GM12872 (cell line): ENCODE data around the gene CAMK2A.

Source experiments
- TF ChIP-seq, protein P1 (sequence below): IDR thresholded peaks from 3 replicates; pipeline ENCODE4 v1.5.1; 2011; ENCODE audit warnings: low read depth, mild to moderate bottlenecking, low read length, moderate library complexity; ENCODE audit not compliant: insufficient read depth

The CAMK2A gene

DNA sequence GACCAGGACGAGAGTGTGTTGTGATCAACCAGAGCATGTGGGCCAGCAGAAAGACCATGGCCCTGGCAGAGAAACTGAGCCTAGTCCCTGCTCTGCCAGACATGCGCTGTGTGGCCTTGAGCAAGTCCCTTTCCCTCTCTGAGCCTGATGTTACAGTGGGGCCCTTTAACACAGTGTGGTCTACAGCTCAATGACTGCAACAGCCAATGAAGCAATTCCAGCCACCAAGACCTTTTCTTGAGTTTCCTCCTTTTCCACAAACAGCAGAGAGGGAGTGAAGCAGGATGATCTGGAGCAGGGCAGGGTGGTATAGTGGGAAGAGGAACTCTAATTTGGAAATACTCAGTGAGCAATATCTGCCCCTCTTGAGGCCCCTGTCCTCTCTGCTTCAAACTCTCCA lies 38.9 kb upstream of the CAMK2A start:
- TF ChIP-seq, protein P1, sequence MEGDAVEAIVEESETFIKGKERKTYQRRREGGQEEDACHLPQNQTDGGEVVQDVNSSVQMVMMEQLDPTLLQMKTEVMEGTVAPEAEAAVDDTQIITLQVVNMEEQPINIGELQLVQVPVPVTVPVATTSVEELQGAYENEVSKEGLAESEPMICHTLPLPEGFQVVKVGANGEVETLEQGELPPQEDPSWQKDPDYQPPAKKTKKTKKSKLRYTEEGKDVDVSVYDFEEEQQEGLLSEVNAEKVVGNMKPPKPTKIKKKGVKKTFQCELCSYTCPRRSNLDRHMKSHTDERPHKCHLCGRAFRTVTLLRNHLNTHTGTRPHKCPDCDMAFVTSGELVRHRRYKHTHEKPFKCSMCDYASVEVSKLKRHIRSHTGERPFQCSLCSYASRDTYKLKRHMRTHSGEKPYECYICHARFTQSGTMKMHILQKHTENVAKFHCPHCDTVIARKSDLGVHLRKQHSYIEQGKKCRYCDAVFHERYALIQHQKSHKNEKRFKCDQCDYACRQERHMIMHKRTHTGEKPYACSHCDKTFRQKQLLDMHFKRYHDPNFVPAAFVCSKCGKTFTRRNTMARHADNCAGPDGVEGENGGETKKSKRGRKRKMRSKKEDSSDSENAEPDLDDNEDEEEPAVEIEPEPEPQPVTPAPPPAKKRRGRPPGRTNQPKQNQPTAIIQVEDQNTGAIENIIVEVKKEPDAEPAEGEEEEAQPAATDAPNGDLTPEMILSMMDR = no peak

DNA sequence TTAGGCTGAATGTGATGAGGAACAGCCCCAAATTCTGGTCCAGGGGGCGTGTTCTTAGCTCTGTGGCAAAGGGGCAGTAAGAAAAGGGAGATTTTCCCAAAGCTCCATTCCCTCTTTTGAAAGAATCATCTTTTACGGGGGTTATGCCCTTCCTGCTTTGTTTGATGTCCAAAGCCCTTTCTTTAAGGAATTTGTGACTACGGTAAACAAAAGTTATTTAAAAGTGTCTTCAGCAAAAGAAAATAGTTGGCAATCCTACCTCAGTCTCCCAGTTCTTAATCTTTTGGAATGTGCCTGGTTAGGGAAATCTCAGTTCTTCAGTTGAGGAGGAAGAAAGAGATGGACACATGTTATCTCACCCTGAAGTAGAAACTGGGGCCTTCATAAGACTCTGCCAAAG lies 37.6 kb upstream of the CAMK2A start:
- TF ChIP-seq, protein P1 = no peak

DNA sequence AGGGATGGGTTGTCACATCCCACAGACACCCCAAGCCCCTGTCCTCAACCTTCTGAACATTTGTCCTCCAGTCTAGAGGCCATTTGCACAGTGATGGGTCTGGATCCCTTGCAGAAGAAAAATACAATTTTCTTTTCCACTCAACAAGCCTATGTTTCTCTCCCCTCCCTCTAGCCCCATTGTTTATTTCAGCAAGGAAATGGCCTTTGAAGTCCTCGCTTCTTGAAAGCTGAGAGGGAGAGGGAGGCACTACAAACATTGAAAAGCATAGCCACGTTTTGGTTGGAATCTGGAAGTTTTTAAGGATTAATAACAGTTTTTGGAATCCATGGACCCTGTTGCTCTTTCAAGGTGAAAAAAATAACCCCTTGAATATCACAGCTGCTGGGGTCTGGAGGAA lies 37.1 kb upstream of the CAMK2A start:
- TF ChIP-seq, protein P1 = no peak

DNA sequence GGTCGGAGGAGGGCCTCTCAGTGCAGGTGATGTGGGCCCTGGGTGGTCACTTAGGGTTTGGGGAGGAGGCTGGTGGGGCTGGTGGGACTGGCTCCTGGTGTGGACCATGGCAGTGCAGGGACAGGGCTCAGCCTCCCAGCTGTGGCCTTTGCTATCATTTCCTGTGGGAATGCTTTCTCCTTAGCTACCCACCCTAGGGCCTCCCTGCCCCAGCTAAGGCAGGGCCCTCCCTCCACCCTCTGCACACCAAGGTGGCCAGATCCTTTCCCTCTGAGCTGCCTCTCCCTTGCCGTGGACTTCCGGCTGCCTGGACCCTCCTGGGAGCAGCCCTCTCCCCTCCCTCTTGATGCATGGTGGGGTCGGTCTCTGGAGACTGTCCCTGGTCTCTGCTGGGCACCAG lies 35.9 kb upstream of the CAMK2A start:
- TF ChIP-seq, protein P1 = no peak

DNA sequence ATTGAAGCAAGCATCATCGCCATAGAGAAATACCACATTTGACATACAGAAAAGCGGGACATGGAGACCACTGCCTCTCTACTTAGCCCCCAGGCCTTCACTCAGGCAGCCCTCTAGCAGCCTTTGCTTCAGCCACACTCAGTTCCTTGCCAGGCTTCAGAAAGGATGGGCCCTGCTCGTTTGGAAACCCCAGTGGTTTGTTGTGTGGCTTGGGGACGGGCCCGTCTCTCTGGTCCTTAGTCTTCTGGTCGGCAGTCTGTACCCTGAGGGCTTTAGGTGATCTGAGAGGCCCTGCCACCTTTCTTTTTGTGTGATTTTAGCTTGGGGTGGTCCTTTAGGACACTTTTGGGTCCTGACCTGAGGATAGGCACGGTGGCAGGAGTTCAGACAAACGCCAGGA lies 34.2 kb upstream of the CAMK2A start:
- TF ChIP-seq, protein P1 = no peak

DNA sequence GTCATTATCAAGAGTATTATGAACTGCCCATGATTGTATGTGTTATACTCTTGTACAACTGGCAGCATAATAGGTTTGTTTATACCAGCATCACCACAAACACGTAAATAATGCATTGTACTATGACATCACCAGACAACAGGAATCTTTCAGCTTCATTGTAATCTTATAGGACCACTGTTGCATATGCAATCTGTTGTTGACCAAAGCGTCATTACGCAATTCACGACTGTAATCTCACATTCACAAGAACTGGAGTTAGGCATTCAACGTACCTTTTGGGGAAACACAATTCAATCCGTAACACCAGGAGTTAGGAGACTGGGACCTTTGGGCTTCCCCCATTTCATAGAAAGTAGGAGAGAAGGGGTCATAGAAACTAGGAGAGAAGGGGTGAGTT lies 33.5 kb upstream of the CAMK2A start:
- TF ChIP-seq, protein P1 = no peak

DNA sequence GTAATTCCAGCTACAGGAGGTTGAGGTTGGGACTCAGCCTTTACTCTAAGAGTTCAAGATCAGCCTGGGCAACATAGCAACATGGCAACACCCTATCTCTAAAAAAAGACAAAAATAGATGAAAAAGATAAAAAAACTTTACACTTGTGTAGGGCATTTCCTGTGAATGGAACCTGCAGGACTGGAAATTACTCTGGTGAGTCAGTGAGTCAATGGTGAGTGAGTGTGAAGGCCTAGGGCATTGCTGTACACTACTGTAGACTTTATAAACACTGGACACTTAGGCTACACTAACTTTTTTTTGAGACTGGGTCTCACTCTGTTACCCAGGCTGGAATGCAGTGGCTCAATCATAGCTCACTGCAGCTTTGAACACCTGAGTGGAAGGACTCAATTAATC lies 32.6 kb upstream of the CAMK2A start:
- TF ChIP-seq, protein P1 = no peak

DNA sequence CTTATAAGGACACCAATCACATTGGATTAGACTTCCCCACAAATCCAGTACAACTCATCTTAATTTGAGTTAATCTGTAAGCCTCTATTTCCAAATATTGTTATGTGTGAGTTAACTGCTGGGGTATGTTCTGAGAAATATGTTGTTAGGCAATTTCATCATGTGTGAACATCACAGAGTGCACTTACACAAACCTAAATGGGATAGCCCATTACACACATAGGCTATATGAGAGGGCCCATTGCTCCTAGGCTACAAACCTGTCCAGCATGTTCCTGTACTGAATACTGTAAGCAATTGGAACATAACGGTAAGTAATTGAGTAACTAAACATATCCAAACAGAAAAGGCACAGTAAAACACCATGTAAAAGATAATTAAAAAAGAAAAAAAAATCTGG lies 32.2 kb upstream of the CAMK2A start:
- TF ChIP-seq, protein P1 = no peak
